Fibroblast of skin of abdomen (primary cell): ENCODE results near the gene GATA2.

Experiments
- DNase-seq: peaks from one replicate; pipeline ENCODE4 v3.0.0-alpha.2; 2013

The GATA2 gene

DNA sequence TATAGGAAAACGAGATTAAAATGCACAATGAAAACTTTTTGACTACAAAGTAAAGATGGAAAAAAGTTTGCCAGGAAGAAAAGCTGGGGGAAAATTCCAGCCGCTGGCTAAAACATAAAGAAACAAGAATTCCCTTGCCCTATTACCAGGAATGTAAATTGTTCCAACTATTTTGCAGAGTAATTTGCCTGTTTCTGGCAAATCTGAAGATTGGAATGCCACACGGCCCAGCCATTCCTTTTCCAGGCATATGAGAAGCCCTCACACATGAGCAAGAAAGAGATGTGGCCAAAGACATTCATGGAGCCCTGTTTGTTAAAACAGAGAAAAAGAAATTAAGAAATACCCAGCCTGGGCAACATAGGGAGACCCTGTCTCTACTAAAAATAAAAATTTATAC lies 8.4 kb upstream of the GATA2 start:
- DNase-seq = peak; percentile 19

DNA sequence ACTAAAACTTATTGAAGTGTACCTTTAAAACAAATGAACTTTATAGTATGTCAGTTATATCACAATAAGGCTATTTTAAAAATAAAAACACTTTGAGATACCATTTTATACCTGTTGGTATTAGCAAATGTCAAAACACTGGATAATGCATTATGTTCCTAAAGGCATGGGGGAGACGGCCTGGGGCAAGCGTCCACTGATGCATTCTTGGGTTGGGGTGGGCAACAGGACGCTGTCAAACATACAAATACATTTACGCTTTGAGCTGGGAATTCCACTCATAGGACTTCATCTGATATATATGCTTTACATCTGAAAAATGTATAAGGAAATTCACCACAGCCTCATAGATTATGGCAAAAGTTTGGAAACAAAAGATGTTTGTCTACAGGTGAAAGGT lies 7.6 kb upstream of the GATA2 start:
- no peak for DNase-seq

- DNase-seq = peak; percentile 38
Measured at GRCh38 chr3:128499724-128500275, 6.8 kb upstream of the GATA2 start.

DNA sequence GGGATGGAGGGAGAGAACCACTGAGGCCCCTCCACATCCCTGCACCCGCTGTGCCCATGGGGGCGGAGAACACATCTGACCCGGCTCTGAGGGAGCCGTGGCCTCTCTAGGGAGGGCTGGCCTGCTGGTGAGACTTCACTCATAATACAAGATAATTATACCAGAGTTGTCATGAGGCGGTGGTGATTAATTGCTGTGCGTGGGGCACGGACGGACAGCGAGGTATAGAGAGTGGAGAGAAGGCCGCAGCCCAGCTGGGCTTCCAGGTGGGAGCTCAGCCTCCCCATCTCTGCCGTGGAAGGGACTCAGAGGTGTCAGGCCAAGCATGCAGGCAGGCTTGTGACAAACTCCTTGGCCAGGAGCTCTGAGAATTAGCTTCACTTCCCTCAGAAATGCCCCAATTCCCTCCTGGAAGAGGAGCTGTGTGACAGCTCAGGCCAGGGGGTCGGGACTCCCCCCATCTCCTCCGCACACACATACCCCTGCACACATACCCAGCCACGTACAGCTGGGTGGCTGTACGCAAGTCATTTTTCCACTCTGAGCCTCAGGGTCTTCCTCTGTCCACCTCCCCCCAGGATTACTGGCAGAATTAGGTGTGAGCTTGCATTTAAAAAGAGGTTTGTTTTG lies 6.0 kb upstream of the GATA2 start:
- DNase-seq = no peak

- DNase-seq = no peak
Measured at GRCh38 chr3:128498127-128498626, 5.2 kb upstream of the GATA2 start.

DNA sequence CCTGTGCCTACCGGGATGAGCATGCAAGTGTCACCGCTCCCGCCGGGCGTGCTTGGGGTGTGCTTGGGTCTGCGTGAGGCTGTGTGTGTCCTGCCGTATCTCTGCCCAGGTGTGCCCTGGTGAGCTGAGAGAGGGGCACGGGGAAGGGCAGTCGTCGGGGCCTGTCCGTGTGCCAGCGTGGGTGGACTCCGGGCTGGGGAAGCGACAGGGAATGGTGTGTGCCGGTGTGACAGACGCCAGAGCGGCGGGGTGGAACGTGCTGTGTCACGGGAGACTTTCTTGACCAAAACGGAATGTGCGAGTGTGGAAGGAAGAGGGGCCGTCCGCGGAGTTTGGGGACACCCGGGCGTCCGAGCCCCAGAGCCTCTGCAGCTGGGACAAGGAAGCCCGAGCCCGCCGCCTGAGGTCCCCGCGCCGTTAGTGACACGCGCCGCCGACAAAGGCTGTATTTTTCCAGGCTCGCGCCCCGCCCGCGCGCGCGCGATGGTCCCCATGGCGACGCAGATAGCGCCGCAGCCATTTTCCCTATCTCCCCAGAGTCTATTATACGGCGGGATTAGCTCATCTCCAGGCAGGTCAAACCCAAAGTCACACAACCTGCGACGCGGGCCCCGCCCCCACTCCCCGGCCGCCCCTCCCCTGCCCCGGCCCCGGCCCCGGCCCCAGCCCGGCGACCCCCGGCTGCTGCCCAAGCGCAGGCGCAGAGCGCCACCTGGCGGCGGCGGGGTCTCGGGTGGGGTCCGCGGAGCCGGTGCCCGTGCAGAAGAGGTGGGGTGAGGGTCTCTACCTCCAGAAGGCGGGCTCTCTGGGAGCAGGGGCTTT lies 4.5 kb upstream of the GATA2 start:
- DNase-seq = no peak

DNA sequence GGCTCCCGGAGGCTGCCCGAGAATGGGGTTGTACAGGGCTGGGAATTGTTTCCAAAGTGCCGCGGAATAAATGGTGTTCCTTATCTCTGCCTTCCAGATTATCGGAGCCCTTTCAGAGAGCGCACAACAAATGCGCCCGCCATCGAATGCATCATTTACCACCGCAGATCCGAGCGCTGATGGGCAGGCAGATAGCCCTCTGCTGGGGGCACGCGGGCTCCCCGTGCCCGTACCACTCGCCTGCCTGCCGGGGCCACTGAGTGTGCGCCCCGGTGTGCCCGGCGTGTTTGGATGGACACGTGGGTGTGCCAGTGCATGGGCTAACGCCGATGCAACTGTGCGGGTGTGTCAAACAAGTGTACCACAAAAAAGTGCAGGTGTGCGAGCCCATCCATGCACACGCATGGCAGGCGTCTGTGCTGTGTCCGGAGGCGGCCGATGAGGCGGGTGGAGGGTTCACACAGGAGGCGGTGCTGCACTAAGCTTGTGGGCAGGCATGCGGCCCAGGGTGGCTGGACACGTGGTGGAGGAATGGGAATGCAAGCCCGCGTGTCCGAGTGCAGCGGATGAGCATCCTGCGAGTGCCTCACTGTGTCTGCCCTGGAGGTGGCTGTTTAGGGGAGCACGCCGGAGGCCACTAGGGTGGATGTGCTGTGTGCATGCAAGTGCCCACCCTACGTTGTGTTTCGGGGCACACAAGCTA lies 3.8 kb upstream of the GATA2 start:
- DNase-seq = no peak

GRCh38 chr3:128496019-128496601 lies 3.1 kb upstream of the GATA2 start:
- DNase-seq = no peak

GRCh38 chr3:128495435-128495970 lies 2.5 kb upstream of the GATA2 start:
- no peak for DNase-seq

- no peak for DNase-seq
Measured at GRCh38 chr3:128494367-128494650, 1.3 kb upstream of the GATA2 start.

DNA sequence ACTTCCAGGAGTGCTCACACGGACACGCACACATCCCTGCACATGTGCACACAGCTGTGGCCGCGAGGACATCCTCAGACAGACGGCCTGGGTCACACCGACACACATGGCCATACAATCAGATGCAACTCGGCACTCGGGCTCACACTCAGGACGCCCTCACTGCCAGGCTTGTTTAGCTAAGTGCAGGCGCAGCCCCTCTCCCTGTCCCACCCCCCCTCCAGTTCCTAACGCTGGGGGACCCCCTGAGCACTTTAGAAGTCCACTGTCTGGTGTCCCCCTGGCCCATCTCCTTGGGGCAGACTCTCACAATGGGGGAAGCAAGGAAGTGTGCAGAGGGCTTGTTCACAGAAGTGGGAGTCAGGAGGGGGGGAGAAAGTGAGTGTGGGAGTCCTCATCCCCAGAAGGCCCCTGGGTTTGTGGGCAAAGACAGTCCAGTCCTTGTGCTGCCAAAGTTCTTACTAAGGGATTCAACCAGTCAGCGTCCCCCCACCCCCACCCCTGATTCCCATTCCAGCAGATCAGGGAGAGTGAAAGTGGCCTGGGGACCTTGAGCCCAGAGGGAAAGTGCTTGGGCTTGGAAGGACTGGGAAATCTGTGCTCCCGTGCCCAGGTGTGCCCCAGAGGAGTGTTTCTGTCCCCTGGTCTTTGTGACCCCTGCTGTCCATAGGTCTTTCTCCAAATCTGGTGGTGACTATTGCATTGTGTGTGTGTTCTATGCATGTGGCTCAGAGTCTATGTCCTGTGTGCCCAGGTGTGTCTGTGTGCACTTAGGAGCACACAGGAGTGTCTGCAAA lies 767 bp upstream of the GATA2 start:
- no peak for DNase-seq

GRCh38 chr3:128491941-128492670 lies 895 bp downstream of the GATA2 start:
- DNase-seq = no peak

- DNase-seq = no peak
Measured at GRCh38 chr3:128491691-128491940, 1.4 kb downstream of the GATA2 start.

- DNase-seq = no peak
Measured at GRCh38 chr3:128490915-128491690, 1.9 kb downstream of the GATA2 start.

DNA sequence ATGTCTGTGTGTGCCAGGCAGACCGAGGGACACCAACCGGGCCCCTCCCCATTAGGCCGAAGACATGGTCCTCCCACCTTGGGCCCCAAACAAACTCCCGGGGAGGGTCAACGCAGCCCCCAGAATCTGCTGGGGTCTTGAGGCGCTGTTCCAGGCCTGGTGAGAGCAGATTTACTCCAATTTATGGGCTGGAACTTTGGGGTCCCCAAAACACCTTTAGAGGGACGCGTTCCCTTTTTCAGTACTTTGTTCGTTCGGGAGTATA lies 2.4 kb downstream of the GATA2 start:
- no peak for DNase-seq

GRCh38 chr3:128489927-128490649 lies 2.9 kb downstream of the GATA2 start:
- DNase-seq = peak; percentile 28

GRCh38 chr3:128489674-128489926 lies 3.4 kb downstream of the GATA2 start:
- no peak for DNase-seq

- DNase-seq = peak; percentile 43
Measured at GRCh38 chr3:128488991-128489673, 3.9 kb downstream of the GATA2 start.

DNA sequence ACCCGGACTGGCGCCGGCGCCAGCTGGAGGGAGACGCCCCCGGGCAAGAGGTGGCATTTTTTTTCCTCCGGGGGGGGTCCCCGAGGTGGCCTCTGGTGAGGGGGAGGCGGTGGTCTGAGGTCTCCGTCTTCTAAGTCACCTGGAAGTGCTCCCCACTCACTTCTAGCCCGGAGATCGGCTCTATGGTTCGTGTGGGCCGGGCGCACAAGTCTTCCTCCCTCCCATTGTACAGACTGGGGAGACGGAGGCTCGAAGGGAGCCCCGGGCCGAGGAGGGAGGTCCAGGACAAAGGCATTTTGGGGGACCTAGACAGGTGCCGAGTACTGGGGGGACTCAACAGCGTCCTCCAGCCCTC lies 4.4 kb downstream of the GATA2 start:
- DNase-seq = no peak
